SU-DHL-6 (cell line): Measurements from ENCODE around the gene PCBP1.

Experiments
- H2AFZ ChIP-seq: fragments of 200-600 bp; sonication (generic); 2 replicates; pipeline ENCODE4 v1.6.1; 2014; ENCODE audit warnings: low read depth, mild to moderate bottlenecking, moderate library complexity, mixed read lengths, antibody characterized with exemption, low read length; ENCODE audit not compliant: severe bottlenecking
- H3F3A ChIP-seq: fragments of 200-600 bp; shearing (Covaris generic); 2 replicates; pipeline ENCODE4 v1.6.0; 2016; ENCODE audit warnings: antibody characterized with exemption, mild to moderate bottlenecking; ENCODE audit not compliant: insufficient read depth
- H3K27ac ChIP-seq: fragments of 200-600 bp; sonication (generic); 2 replicates; pipeline ENCODE4 v1.5.1; 2016; ENCODE audit warnings: low read depth, mild to moderate bottlenecking, low read length, moderate library complexity, mixed read lengths
- H3K27me3 ChIP-seq: fragments of 200-600 bp; sonication (generic), shearing (Covaris generic); 2 replicates; pipeline ENCODE4 v1.6.0; 2014; ENCODE audit warnings: mild to moderate bottlenecking, low read length
- H3K36me3 ChIP-seq: fragments of 200-600 bp; sonication (generic); 2 replicates; pipeline ENCODE4 v1.6.1; 2014; ENCODE audit warnings: mild to moderate bottlenecking, low read length, mixed read lengths
- H3K4me2 ChIP-seq: fragments of 300-600, 200-600 bp; shearing (Covaris generic), sonication (generic); 2 replicates; pipeline ENCODE4 v1.6.0; 2014; ENCODE audit warnings: low read length, low read depth, mild to moderate bottlenecking; ENCODE audit not compliant: poor library complexity, severe bottlenecking
- H3K4me3 ChIP-seq: fragments of 200-600 bp; sonication (generic); 2 replicates; pipeline ENCODE4 v1.5.1; 2014; ENCODE audit warnings: antibody characterized with exemption, low read length, mild to moderate bottlenecking, mixed read lengths; ENCODE audit not compliant: insufficient read depth, poor library complexity, severe bottlenecking
- H3K79me2 ChIP-seq: fragments of 200-600 bp; sonication (generic); 2 replicates; pipeline ENCODE4 v1.6.1; 2014; ENCODE audit warnings: mild to moderate bottlenecking, low read length, moderate library complexity; ENCODE audit not compliant: insufficient read depth
- H3K9ac ChIP-seq: fragments of 200-600 bp; sonication (generic); 2 replicates; pipeline ENCODE4 v1.7.0; 2014; ENCODE audit warnings: mild to moderate bottlenecking, low read length
- H3K9me2 ChIP-seq: fragments of 200-600 bp; sonication (generic); replicated peaks from 2 replicates; pipeline ENCODE4 v1.6.1; 2014; ENCODE audit warnings: low read length; ENCODE audit not compliant: insufficient read depth
- H3K9me3 ChIP-seq: fragments of 200-600 bp; sonication (generic); 2 replicates; pipeline ENCODE4 v1.6.1; 2014; ENCODE audit warnings: low read length, mixed read lengths; ENCODE audit not compliant: insufficient read depth
- H4K20me1 ChIP-seq: fragments of 200-600 bp; sonication (generic); 2 replicates; pipeline ENCODE4 v1.6.1; 2014; ENCODE audit warnings: low read depth, mild to moderate bottlenecking, antibody characterized with exemption, low read length, moderate library complexity, mixed read lengths
- CTCF ChIP-seq: fragments of 200-600 bp; sonication (generic); IDR thresholded peaks from one replicate; pipeline ENCODE4 v1.5.1; 2017; ENCODE audit warnings: antibody characterized with exemption, mild to moderate bottlenecking, low read length, moderate library complexity; ENCODE audit not compliant: insufficient read depth, poor library complexity, severe bottlenecking
- EZH2phosphoT487 ChIP-seq: fragments of 200-600 bp; sonication (generic), shearing (Covaris generic); conservative IDR thresholded peaks from 2 replicates; pipeline ENCODE4 v1.6.1; 2018; ENCODE audit warnings: mild to moderate bottlenecking, antibody characterized with exemption, low read length, moderate library complexity, mixed read lengths

The PCBP1 gene

GRCh38 chr2:70116936-70117552 is 29.8 kb downstream of the PCBP1 start:
- TF ChIP-seq EZH2phosphoT487 (no peak), CTCF (no peak)
- Histone ChIP-seq H3K27me3 (no peaks in the 10 kb centered on the region), H4K20me1 (no peaks in the 10 kb centered on the region), H3K36me3 (no peaks in the 10 kb centered on the region), H3K9ac (no peak overlapping the region), H3K4me2 (no peak overlapping the region), H2AFZ (no peak overlapping the region), H3K9me2 (no peaks in the 10 kb centered on the region), H3F3A (peaks cover 29% of the 10 kb centered on the region), H3K27ac (no peak overlapping the region), H3K79me2 (no peaks in the 10 kb centered on the region), H3K9me3 (no peaks in the 10 kb centered on the region), H3K4me3 (no peak overlapping the region)

GRCh38 chr2:70118798-70119454 is 31.6 kb downstream of the PCBP1 start:
- H3K9me3 ChIP-seq, result no peaks in the 10 kb centered on the region
- peaks cover 48% of the 10 kb centered on the region for H3F3A ChIP-seq
- H3K9ac ChIP-seq, result peak overlapping the region; percentile 27; the same call in 1 of the 2 replicates
- H3K79me2 ChIP-seq, result no peaks in the 10 kb centered on the region
- peak overlapping the region; percentile 6 for H2AFZ ChIP-seq
- no peaks in the 10 kb centered on the region for H4K20me1 ChIP-seq
- no peak overlapping the region for H3K27ac ChIP-seq
- H3K4me3 ChIP-seq, result no peak overlapping the region
- H3K4me2 ChIP-seq, result no peak overlapping the region
- H3K27me3 ChIP-seq, result no peaks in the 10 kb centered on the region
- TF ChIP-seq CTCF (no peak), EZH2phosphoT487 (no peak)
- no peaks in the 10 kb centered on the region for H3K9me2 ChIP-seq
- no peaks in the 10 kb centered on the region for H3K36me3 ChIP-seq

- Histone ChIP-seq H3K4me2 (peak overlapping the region; percentile 45), H2AFZ (peak overlapping the region; percentile 29), H3K9me2 (no peaks in the 10 kb centered on the region), H3F3A (peaks cover 69% of the 10 kb centered on the region), H4K20me1 (no peaks in the 10 kb centered on the region), H3K79me2 (no peaks in the 10 kb centered on the region), H3K9ac (peak overlapping the region; percentile 35), H3K27me3 (no peaks in the 10 kb centered on the region), H3K27ac (peak overlapping the region; percentile 93), H3K4me3 (no peak overlapping the region), H3K36me3 (no peaks in the 10 kb centered on the region), H3K9me3 (no peaks in the 10 kb centered on the region)
- TF ChIP-seq EZH2phosphoT487 (no peak), CTCF (no peak)
These were observed 34.5 kb downstream of the PCBP1 start for GRCh38 chr2:70121627-70122372.
